SK-N-SH (cell line): ENCODE results near the gene PCIF1. TPM values are rescaled to one million over a fixed set of nuclear protein-coding genes. Genes with fewer than 3 reads are reported as not detected.

Experiments
- CTCF ChIA-PET: fragments of 300-600, 350-600 bp; formaldehyde crosslinking; extraction: SDS; loops from one replicate; lab custom pipeline; 2021; lab: Yijun Ruan, JAX
- POLR2A ChIA-PET: fragments of 350-600 bp; sonication (Branson Sonifier 250); formaldehyde crosslinking; extraction: SDS; loops from one replicate; lab custom pipeline; 2020; ENCODE audit warnings: antibody characterized with exemption, inconsistent platforms; lab: Yijun Ruan, JAX
- DNase-seq: peaks from one replicate; pipeline ENCODE4 v3.0.0; 2012
- H2AFZ ChIP-seq: fragments of 200-600 bp; sonication (generic); 2 replicates; pipeline ENCODE4 v1.8.1; 2016; ENCODE audit warnings: antibody characterized with exemption, mild to moderate bottlenecking, low read depth
- H3F3A ChIP-seq: fragments of 200-600 bp; sonication (generic); replicated peaks from 2 replicates; pipeline ENCODE3; 2016; ENCODE audit warnings: antibody characterized with exemption, mild to moderate bottlenecking; ENCODE audit not compliant: insufficient read depth
- H3K27ac ChIP-seq, 2 experiments: fragments of 200-500 bp in 1 of 2; fragments of 200-600 bp in 1 of 2; sonication (Bioruptor generic) in 1 of 2; sonication (generic), shearing (Covaris generic) in 1 of 2; 2 replicates each; pipeline versions ENCODE4 v1.5.1 to v1.6.1; 2014 to 2016; ENCODE audit warnings: low read depth in 2 of 2, inconsistent platforms in 1 of 2, low read length in 1 of 2, mild to moderate bottlenecking in 1 of 2, mixed read lengths in 1 of 2
- H3K27me3 ChIP-seq: fragments of 200-600 bp; sonication (generic), shearing (Covaris generic); 2 replicates; pipeline ENCODE4 v1.6.1; 2016; ENCODE audit warnings: mixed run types; ENCODE audit not compliant: insufficient read depth
- H3K36me3 ChIP-seq, 2 experiments: fragments of 200-500 bp in 1 of 2; fragments of 200-600 bp in 1 of 2; sonication (Bioruptor generic) in 1 of 2; sonication (generic) in 1 of 2; replicated peaks in 1 of 2; 2 replicates each; pipeline versions ENCODE3 to v1.5.1; 2014 to 2016; ENCODE audit warnings: low read length in 1 of 2, mild to moderate bottlenecking in 1 of 2; ENCODE audit not compliant: insufficient read depth in 2 of 2, control insufficient read depth in 1 of 2
- H3K4me1 ChIP-seq, 2 experiments: fragments of 200-500 bp in 1 of 2; fragments of 200-600 bp in 1 of 2; sonication (Bioruptor generic) in 1 of 2; sonication (generic), shearing (Covaris generic) in 1 of 2; 2 replicates each; pipeline versions ENCODE4 v1.5.1 to v1.6.1; 2014 to 2016; ENCODE audit warnings: low read depth in 1 of 2, low read length in 1 of 2, mixed run types in 1 of 2; ENCODE audit not compliant: insufficient read depth in 2 of 2, control insufficient read depth in 1 of 2
- H3K4me2 ChIP-seq: fragments of 200-600 bp; sonication (generic), shearing (Covaris generic); 2 replicates; pipeline ENCODE4 v1.6.1; 2017; ENCODE audit warnings: mixed run types
- H3K4me3 ChIP-seq, 2 experiments: fragments of 200-500 bp in 1 of 2; fragments of 200-600 bp in 1 of 2; sonication (Bioruptor generic) in 1 of 2; sonication (generic), shearing (Covaris generic) in 1 of 2; 2 replicates each; pipeline versions ENCODE4 v1.5.1 to v1.8.1; 2014 to 2016; ENCODE audit warnings: low read depth in 2 of 2, inconsistent platforms in 1 of 2, low read length in 1 of 2, mild to moderate bottlenecking in 1 of 2, mixed read lengths in 1 of 2, moderate library complexity in 1 of 2
- H3K79me2 ChIP-seq: fragments of 200-600 bp; sonication (generic); 2 replicates; pipeline ENCODE4 v1.8.1; 2017; ENCODE audit warnings: mild to moderate bottlenecking; ENCODE audit not compliant: insufficient read depth
- H3K9ac ChIP-seq: fragments of 200-600 bp; sonication (generic); 2 replicates; pipeline ENCODE4 v1.6.1; 2017; ENCODE audit warnings: mixed run types
- H3K9me2 ChIP-seq: fragments of 200-600 bp; sonication (generic); 2 replicates; pipeline ENCODE4 v1.6.1; 2017; ENCODE audit warnings: mixed run types
- H3K9me3 ChIP-seq: fragments of 200-600 bp; sonication (generic); 2 replicates; pipeline ENCODE4 v1.6.1; 2017; ENCODE audit warnings: mixed run types, mild to moderate bottlenecking, moderate library complexity
- H4K20me1 ChIP-seq: fragments of 200-600 bp; sonication (generic); 2 replicates; pipeline ENCODE4 v1.6.1; 2017; ENCODE audit warnings: mild to moderate bottlenecking, mixed run types; ENCODE audit not compliant: insufficient read depth
- CHD2 ChIP-seq: fragments of 150-350 bp; IDR thresholded peaks from 2 replicates; pipeline ENCODE4 v1.6.1; 2018; ENCODE audit warnings: low read length; ENCODE audit not compliant: partially characterized antibody
- FOSL2 ChIP-seq: IDR thresholded peaks from 2 replicates; pipeline ENCODE4 v1.4.0; 2012; ENCODE audit warnings: low read depth, mild to moderate bottlenecking, moderate library complexity, borderline replicate concordance
- GATA2 ChIP-seq: sonication (generic); formaldehyde crosslinking; IDR thresholded peaks from 2 replicates; pipeline ENCODE4 v1.5.0; 2020; ENCODE audit warnings: mild to moderate bottlenecking, missing genetic modification reagents
- IRF3 ChIP-seq: fragments of 150-350 bp; IDR thresholded peaks from 2 replicates; pipeline ENCODE4 v1.6.1; 2016; ENCODE audit warnings: mild to moderate bottlenecking, low read depth, low read length
- JUND ChIP-seq: IDR thresholded peaks from 2 replicates; pipeline ENCODE4 v1.4.0; 2012
- MXI1 ChIP-seq: IDR thresholded peaks from 2 replicates; pipeline ENCODE4 v1.6.1; 2012; ENCODE audit warnings: mild to moderate bottlenecking, low read depth, low read length, improper control_type of control experiment
- NFIC ChIP-seq: IDR thresholded peaks from 2 replicates; pipeline ENCODE4 v1.4.0; 2012; ENCODE audit warnings: borderline replicate concordance
- POLR2AphosphoS5 ChIP-seq: IDR thresholded peaks from 2 replicates; pipeline ENCODE4 v1.6.1; 2012; ENCODE audit warnings: low read depth, low read length
- RAD21 ChIP-seq: IDR thresholded peaks from 2 replicates; pipeline ENCODE4 v1.6.1; 2012; ENCODE audit warnings: mild to moderate bottlenecking, low read length
- RFX5 ChIP-seq: IDR thresholded peaks from 2 replicates; pipeline ENCODE4 v1.6.1; 2012; ENCODE audit warnings: mild to moderate bottlenecking, improper control_type of control experiment, low read length
- RXRA ChIP-seq: IDR thresholded peaks from 2 replicates; pipeline ENCODE4 v1.4.0; 2012; ENCODE audit warnings: low read depth, mild to moderate bottlenecking, borderline replicate concordance
- SMC3 ChIP-seq: IDR thresholded peaks from 2 replicates; pipeline ENCODE4 v1.6.1; 2012; ENCODE audit warnings: low read depth, low read length, improper control_type of control experiment
- WGBS: methylation state at CpG from one replicate; pipeline ENCODE4 v1.1.6; 2017; ENCODE audit warnings: low lambda C conversion rate; 5-methylcytosine and 5-hydroxymethylcytosine counted together
- polyA plus RNA-seq, 3 experiments: library from polyadenylated mRNA; depleted of rRNA; stranded (reverse); fragments of >200 nt; gene quantifications; 2 replicates each; pipeline ENCODE4 v1.2.3, GENCODE V29; 2012
- TF ChIP-seq, protein P1 (sequence below): IDR thresholded peaks from 2 replicates; pipeline ENCODE4 v1.4.0; 2012; ENCODE audit warnings: low read depth

Gene PCIF1
- polyA plus RNA-seq, 1 of the 3 experiments (the other 2 are of a cell fraction), result 23.1 TPM

DNA sequence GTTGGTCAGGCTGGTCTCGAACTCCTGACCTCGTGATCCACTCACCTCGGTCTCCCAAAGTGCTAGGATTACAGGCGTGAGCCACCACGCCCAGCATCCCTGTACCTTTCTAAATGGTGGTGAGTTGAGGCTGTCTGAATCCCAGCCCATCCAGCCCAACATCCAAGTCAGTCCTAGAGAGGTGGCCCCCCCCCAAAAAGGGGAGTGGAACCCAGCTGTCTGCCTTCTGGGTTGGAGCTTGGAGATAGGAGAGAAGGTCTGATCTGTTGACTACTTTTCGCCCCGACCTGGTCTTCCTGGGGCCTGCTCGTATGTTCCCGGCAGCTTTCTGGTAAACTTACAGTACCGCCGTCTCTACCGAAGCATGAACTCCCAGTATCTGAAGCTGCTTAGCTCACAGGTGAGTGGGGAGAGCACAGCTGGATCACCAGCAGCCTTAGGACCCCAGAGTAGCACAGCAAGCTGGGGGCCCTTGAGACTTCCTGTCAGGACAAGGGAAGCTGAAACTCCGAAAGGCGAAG is 37.8 kb upstream of the PCIF1 start:
- Histone ChIP-seq H3F3A (peaks cover 13% of the 10 kb centered on the region), H3K27me3 (no peaks in the 10 kb centered on the region), H4K20me1 (no peaks in the 10 kb centered on the region), H2AFZ (no peak overlapping the region), H3K36me3 (peaks cover 24 to 45% of the 10 kb centered on the region in 2 experiments), H3K4me1 (peaks cover 0 to 7% of the 10 kb centered on the region in 2 experiments; a peak in 2 of 4 replicates), H3K4me3 (no peak overlapping the region), H3K79me2 (peaks cover 8% of the 10 kb centered on the region), H3K9me2 (no peaks in the 10 kb centered on the region), H3K4me2 (no peak overlapping the region), H3K27ac (no peak overlapping the region), H3K9ac (no peak overlapping the region), H3K9me3 (no peaks in the 10 kb centered on the region)
- DNase-seq, result no peak
- TF ChIP-seq IRF3, result no peak
- TF ChIP-seq CHD2, result no peak
- no peak for TF ChIP-seq JUND
- TF ChIP-seq, protein P1, sequence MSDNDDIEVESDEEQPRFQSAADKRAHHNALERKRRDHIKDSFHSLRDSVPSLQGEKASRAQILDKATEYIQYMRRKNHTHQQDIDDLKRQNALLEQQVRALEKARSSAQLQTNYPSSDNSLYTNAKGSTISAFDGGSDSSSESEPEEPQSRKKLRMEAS, result no peak
- no peak for TF ChIP-seq NFIC
- no peak for TF ChIP-seq GATA2 (CRISPR knock-in tag)
- no peak for TF ChIP-seq SMC3
- TF ChIP-seq RAD21, result no peak
- TF ChIP-seq RXRA, result no peak
- TF ChIP-seq POLR2AphosphoS5, result no peak
- TF ChIP-seq FOSL2, result no peak
- no peak for TF ChIP-seq RFX5
- TF ChIP-seq MXI1, result no peak
- 98% methylated on average over 14 of the region's 14 CpGs for WGBS
- CTCF ChIA-PET, result interaction anchor here (0.6 to 1.2 kb wide), 2 partner anchors 9 to 29 kb away, joined by 3 to 4 read pairs; no protein-coding TSS in a partner anchor
- POLR2A ChIA-PET, result interaction anchor here (0.7 kb wide), 1 partner anchor 9 kb away, joined by 3 read pairs; no protein-coding TSS in a partner anchor

DNA sequence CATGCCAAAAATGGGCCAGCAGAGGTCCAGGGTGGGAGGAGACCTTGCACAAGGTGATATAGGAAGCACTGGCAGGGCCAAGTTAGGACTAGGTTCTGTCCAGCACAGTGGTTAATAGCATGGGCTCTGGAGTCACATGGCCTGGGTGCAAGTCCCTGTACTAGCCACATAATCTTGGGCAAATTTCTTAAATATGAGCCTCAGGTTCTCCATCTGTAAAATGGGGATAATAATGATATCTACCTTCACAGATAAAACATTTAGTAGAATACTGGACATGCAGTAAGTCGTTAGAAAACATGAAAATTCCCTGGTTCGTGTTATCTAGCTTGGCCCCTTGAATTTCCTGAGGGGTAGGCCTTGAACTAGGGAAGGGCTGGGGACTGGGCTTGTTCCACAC is 37.2 kb upstream of the PCIF1 start:
- ChIA-PET CTCF (interaction anchor here (0.6 to 1.2 kb wide), 3 partner anchors 8 to 98 kb away, joined by 3 to 4 read pairs (median 3); no protein-coding TSS in a partner anchor), POLR2A (no interaction called here)
- no peaks in the 10 kb centered on the region for H3K9me2 ChIP-seq
- H3K4me3 ChIP-seq, result no peak overlapping the region
- H3K9me3 ChIP-seq, result no peaks in the 10 kb centered on the region
- WGBS, result 82% methylated on average over 2 of the region's 2 CpGs
- no peaks in the 10 kb centered on the region for H3K27me3 ChIP-seq
- no peak overlapping the region for H3K4me2 ChIP-seq
- peaks cover 0 to under 1% of the 10 kb centered on the region in 2 experiments; a peak in 1 of 4 replicates for H3K4me1 ChIP-seq
- DNase-seq, result no peak
- H3K36me3 ChIP-seq, result peaks cover 24 to 50% of the 10 kb centered on the region in 2 experiments
- H3K79me2 ChIP-seq, result peaks cover 3% of the 10 kb centered on the region
- H4K20me1 ChIP-seq, result no peaks in the 10 kb centered on the region
- no peak overlapping the region for H3K9ac ChIP-seq
- TF ChIP-seq POLR2AphosphoS5, result no peak
- H3F3A ChIP-seq, result peaks cover 13% of the 10 kb centered on the region
- H3K27ac ChIP-seq, result no peak overlapping the region
- H2AFZ ChIP-seq, result no peak overlapping the region
